Nucleus accumbens (tissue), 56 donors: ENCODE data around the gene RIC8B.

Experiments used
- DNase-seq, 56 donors: peaks; one replicate each; lab custom pipeline; 2025; lab: John Stamatoyannopoulos, UW

The RIC8B gene

GRCh38 chr12:106924268-106924861, 149.9 kb downstream of the RIC8B start:
- DNase-seq, result no peak

GRCh38 chr12:106926657-106927056, 152.2 kb downstream of the RIC8B start:
- DNase-seq, result no peak

- DNase-seq, result no peak
Measured at GRCh38 chr12:106934277-106934676, 159.8 kb downstream of the RIC8B start.
